Measurements from ENCODE around the gene ANKRD10. TPM values are rescaled to one million over a fixed set of nuclear protein-coding genes. Genes with fewer than 3 reads are reported as not detected.

ANKRD10 gene
- total RNA-seq, 1 donor, result 128 TPM

GRCh38 chr13:110868720-110869119 is 46.1 kb downstream of the ANKRD10 start:
- no peaks in the 10 kb centered on the region for H3K36me3 ChIP-seq (ENCODE audit: insufficient read depth, low read length)
- no peak overlapping the region for H3K4me3 ChIP-seq (ENCODE audit: insufficient read depth, low read length)
- no peak overlapping the region for H3K27ac ChIP-seq (ENCODE audit: low read depth, low read length)
- no peaks in the 10 kb centered on the region for H4K20me1 ChIP-seq (ENCODE audit: insufficient read depth, low read length)
- H3K4me1 ChIP-seq (ENCODE audit: insufficient read depth, low read length), result peaks cover 18% of the 10 kb centered on the region
- no peaks in the 10 kb centered on the region for H3K79me2 ChIP-seq (ENCODE audit: insufficient read depth, low read length)
- TF ChIP-seq CTCF (IDR thresholded peaks at IDR 0.05; ENCODE audit: extremely low read depth, low read depth, low read length), result no peak
- no peaks in the 10 kb centered on the region for H3K9me3 ChIP-seq (ENCODE audit: low read depth, low read length)
- no peak for DNase-seq (ENCODE audit: insufficient read length, low spot score, missing footprints)
- no peak overlapping the region for H2AFZ ChIP-seq (ENCODE audit: low read length)
- no peak overlapping the region for H3K4me2 ChIP-seq (ENCODE audit: insufficient read depth, low read length)
- no peaks in the 10 kb centered on the region for H3K27me3 ChIP-seq (ENCODE audit: insufficient read depth, low read length)

- Histone ChIP-seq H3K27me3 (ENCODE audit: insufficient read depth, low read length) (no peaks in the 10 kb centered on the region), H3K4me2 (ENCODE audit: insufficient read depth, low read length) (no peak overlapping the region), H3K27ac (ENCODE audit: low read depth, low read length) (no peak overlapping the region), H3K79me2 (ENCODE audit: insufficient read depth, low read length) (no peaks in the 10 kb centered on the region), H4K20me1 (ENCODE audit: insufficient read depth, low read length) (no peaks in the 10 kb centered on the region), H3K4me3 (ENCODE audit: insufficient read depth, low read length) (no peak overlapping the region), H3K9me3 (ENCODE audit: low read depth, low read length) (no peaks in the 10 kb centered on the region), H3K36me3 (ENCODE audit: insufficient read depth, low read length) (no peaks in the 10 kb centered on the region), H2AFZ (ENCODE audit: low read length) (peak overlapping the region; percentile 29), H3K4me1 (ENCODE audit: insufficient read depth, low read length) (peaks cover 18% of the 10 kb centered on the region)
- no peak for TF ChIP-seq CTCF (IDR thresholded peaks at IDR 0.05; ENCODE audit: extremely low read depth, low read depth, low read length)
- no peak for DNase-seq (ENCODE audit: insufficient read length, low spot score, missing footprints)
Observed at GRCh38 chr13:110867380-110867779, 47.5 kb downstream of the ANKRD10 start.

- TF ChIP-seq CTCF (IDR thresholded peaks at IDR 0.05; ENCODE audit: extremely low read depth, low read depth, low read length), result no peak
- no peak for DNase-seq (ENCODE audit: insufficient read length, low spot score, missing footprints)
- no peaks in the 10 kb centered on the region for H3K9me3 ChIP-seq (ENCODE audit: low read depth, low read length)
Observed at GRCh38 chr13:110866491-110867170, 48.2 kb downstream of the ANKRD10 start.

GRCh38 chr13:110863685-110864084 is 51.2 kb downstream of the ANKRD10 start:
- H4K20me1 ChIP-seq (ENCODE audit: insufficient read depth, low read length), result no peaks in the 10 kb centered on the region
- no peak overlapping the region for H2AFZ ChIP-seq (ENCODE audit: low read length)
- H3K79me2 ChIP-seq (ENCODE audit: insufficient read depth, low read length), result no peaks in the 10 kb centered on the region
- H3K9me3 ChIP-seq (ENCODE audit: low read depth, low read length), result no peaks in the 10 kb centered on the region
- no peak overlapping the region for H3K4me2 ChIP-seq (ENCODE audit: insufficient read depth, low read length)
- no peaks in the 10 kb centered on the region for H3K4me1 ChIP-seq (ENCODE audit: insufficient read depth, low read length)
- H3K27me3 ChIP-seq (ENCODE audit: insufficient read depth, low read length), result no peaks in the 10 kb centered on the region
- no peak overlapping the region for H3K27ac ChIP-seq (ENCODE audit: low read depth, low read length)
- no peak overlapping the region for H3K4me3 ChIP-seq (ENCODE audit: insufficient read depth, low read length)
- no peaks in the 10 kb centered on the region for H3K36me3 ChIP-seq (ENCODE audit: insufficient read depth, low read length)
- no peak for TF ChIP-seq CTCF (IDR thresholded peaks at IDR 0.05; ENCODE audit: extremely low read depth, low read depth, low read length)
- no peak for DNase-seq (ENCODE audit: insufficient read length, low spot score, missing footprints)

More at GRCh38 chr13:110866491-110867170, 48.2 kb downstream of the ANKRD10 start:
- no peaks in the 10 kb centered on the region for H4K20me1 ChIP-seq (ENCODE audit: insufficient read depth, low read length)
- no peaks in the 10 kb centered on the region for H3K36me3 ChIP-seq (ENCODE audit: insufficient read depth, low read length)
- H3K4me1 ChIP-seq (ENCODE audit: insufficient read depth, low read length), result peaks cover 18% of the 10 kb centered on the region
- no peaks in the 10 kb centered on the region for H3K27me3 ChIP-seq (ENCODE audit: insufficient read depth, low read length)
- no peak overlapping the region for H3K27ac ChIP-seq (ENCODE audit: low read depth, low read length)
- H2AFZ ChIP-seq (ENCODE audit: low read length), result no peak overlapping the region
- H3K79me2 ChIP-seq (ENCODE audit: insufficient read depth, low read length), result no peaks in the 10 kb centered on the region
- H3K4me2 ChIP-seq (ENCODE audit: insufficient read depth, low read length), result no peak overlapping the region
- no peak overlapping the region for H3K4me3 ChIP-seq (ENCODE audit: insufficient read depth, low read length)
